LHCN-M2 (cell line): ENCODE results near the gene PDE6H. TPM values are rescaled to one million over a fixed set of nuclear protein-coding genes. Genes with fewer than 3 reads are reported as not detected.

Experiments
- DNase-seq: peaks from one replicate; pipeline ENCODE4 v3.0.0-alpha.2; 2012; ENCODE audit warnings: low read depth
- polyA plus RNA-seq: library from polyadenylated mRNA; unstranded; fragments of >200 nt; gene quantifications from one replicate; pipeline ENCODE4 v1.2.1, GENCODE V29; 2012; ENCODE audit warnings: missing spikeins
- total RNA-seq: library from RNA; depleted of rRNA; stranded (reverse); fragments of >200 nt; gene quantifications from 2 replicates; pipeline ENCODE4 v1.2.3, GENCODE V29; 2014; rRNA removed

The PDE6H gene
- total RNA-seq, result not detected in 2 replicates
- polyA plus RNA-seq, result not detected

- DNase-seq, result no peak
Observed at GRCh38 chr12:14972816-14973215, at the start of gene PDE6H. Gene PDE6H (plus strand): TSS chr12:14973042. CDS start chr12:14978013, 4,971 bp downstream.

GRCh38 chr12:14923944-14924343 lies 48.9 kb upstream of the PDE6H start:
- no peak for DNase-seq

DNA sequence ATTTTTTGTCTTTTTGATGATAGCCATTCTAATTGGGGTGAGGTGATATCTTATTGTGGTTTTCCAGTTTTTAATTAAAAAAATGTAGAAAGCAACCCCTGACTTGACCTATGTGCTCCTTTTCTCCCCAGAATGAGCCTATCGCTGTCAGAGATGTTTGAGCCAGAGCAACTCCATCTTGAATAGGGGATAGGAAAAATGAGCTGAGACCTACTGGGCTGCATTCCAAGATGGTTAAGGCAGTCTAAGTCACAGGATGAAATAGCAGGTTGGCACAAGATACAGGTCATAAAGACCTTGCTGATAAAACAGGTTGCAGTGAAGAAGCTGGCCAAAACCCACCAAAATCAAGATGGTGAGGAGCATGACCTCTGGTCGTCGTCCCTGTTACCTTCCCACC lies 48.3 kb upstream of the PDE6H start:
- DNase-seq, result no peak

DNA sequence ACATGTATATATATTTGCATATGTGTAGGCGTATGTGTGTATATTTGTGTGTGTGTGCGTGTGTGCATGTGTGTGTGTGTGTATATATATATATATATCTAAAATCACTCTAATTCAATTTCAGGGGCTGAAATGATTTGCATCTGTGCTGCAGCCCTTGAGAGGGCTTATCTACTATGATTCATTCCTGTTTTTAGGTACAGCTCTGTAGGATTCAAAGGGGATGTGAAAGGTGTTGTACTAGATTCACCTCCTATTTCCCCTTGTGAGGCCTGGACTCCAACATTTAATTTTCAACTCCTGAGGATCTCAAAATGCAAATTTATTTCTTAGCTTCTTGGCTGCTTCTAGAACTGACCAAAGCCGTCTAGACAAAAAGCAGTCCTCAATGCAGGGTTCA lies 45.6 kb upstream of the PDE6H start:
- no peak for DNase-seq

GRCh38 chr12:14928931-14929330 lies 43.9 kb upstream of the PDE6H start:
- no peak for DNase-seq

DNA sequence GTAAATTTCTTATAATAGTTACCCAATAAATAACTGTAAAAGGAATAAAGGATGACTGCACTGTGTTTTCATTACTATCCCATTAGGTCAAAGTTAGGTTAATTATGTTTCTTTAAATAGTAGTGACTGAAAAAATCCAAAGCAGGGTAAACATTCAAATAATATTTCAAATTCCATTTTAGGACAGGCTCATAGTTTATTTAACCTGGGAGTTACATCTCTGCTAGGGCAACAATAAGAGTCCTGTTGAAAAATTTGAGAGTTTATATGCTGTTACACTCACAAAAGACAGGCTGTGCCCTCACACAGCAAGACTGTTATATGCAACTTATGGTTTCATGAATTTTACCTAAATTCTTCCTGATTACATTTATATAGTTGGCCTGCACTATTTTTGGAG lies 42.5 kb upstream of the PDE6H start:
- no peak for DNase-seq

GRCh38 chr12:14931359-14931758 lies 41.5 kb upstream of the PDE6H start:
- DNase-seq, result no peak

GRCh38 chr12:14931791-14932560 lies 40.9 kb upstream of the PDE6H start:
- no peak for DNase-seq

GRCh38 chr12:14934511-14934910 lies 38.3 kb upstream of the PDE6H start:
- DNase-seq, result no peak

- DNase-seq, result no peak
Observed at GRCh38 chr12:14935031-14935430, 37.8 kb upstream of the PDE6H start.

GRCh38 chr12:14936224-14936861 lies 36.5 kb upstream of the PDE6H start:
- DNase-seq, result peak; percentile 19

DNA sequence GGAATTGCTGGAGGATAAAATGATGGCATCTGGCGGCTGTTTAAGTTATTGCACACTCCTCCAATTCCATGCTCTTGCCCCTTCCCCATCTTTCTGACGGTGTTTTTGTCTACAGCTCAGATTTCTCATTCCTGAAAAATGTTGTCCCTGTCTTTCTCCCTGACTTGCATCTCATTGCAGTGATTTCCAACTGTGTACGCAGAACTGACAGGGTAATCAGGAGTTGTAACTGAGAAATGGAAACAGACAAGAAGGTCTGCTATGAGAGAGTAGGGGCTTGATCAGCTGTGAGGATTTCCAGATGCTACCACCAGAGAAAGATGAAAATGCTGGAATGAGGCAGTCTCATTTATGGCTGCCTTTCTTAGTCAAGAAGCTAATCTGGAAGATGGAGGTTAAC lies 35.8 kb upstream of the PDE6H start:
- DNase-seq, result no peak

GRCh38 chr12:14937689-14938088 lies 35.2 kb upstream of the PDE6H start:
- DNase-seq, result no peak

DNA sequence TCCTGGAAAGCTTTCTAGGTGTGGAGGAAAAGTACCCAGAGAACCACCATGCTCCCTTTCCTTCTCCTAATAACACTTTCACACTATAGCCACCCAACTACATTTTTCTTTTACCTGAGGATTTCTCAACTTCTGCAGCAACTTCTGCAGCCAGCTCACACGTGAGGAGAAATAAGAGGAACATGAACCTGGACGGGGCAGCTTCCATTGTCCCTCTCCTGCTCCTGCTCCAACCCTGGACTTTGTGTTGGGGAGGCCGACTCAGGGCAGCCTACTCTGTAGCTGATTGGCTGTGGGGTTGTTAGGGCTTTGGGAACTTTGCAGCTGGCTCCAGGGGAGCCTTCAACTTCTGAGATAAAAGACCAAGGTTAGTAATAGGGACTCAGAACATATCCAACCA lies 34.5 kb upstream of the PDE6H start, which contains the start of gene ERP27:
TSS of gene ERP27 (minus strand) at position 237 of the 400 bp plus-strand sequence. CDS start at position 208, 29 bp downstream.
- no peak for DNase-seq

DNA sequence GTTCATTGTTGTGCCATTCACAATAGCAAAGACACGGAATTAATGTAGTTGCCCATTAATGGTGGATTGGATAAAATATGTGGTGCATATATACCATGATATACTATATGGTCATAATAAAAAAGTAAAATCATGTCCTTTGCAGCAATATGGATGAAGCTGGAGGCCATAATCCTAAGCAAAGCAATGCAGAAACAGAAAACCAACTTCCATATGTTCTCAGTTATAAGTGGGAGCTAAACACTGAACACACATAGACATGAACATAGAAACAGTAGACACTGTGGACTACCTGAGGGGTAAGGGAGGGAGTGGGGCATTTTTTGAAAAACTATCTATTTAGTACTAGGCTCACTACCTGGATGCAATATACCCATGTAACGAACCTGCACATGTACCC lies 31.5 kb upstream of the PDE6H start:
- DNase-seq, result no peak

DNA sequence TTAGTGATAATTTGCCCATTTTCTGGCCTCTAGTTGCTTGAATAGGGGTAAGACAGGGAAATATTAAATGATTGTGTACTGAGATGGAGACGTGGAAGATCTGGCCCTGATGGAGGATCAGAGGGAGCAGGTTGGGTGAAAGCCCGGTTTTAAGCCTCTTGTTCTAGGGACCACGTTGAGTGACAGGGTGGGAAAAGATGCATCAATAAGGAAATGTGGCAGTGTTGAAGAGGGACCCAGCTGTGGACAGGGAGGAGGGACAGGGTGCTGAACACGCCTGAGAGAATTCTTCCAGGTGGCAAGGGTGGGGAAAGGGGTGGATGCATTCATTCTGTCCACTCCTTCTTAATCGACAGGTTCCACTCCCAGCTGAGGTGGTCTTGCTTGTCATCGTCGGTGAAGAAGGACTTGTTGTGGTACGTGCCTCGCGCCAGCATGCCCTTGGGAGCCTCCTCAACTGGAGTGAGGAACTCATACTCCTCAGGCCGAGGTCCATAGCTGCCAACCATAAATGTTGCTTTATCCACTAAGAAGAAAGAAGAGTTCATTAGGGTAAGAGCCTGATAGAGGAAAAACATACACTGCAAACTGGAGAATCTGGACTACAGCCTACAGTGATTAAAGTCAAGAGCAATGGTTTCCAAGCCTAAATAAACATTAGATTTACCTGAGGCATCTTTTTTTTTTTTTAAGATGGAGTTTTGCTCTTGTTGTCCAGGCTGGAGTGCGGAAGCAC lies 30.5 kb upstream of the PDE6H start:
- no peak for DNase-seq

GRCh38 chr12:14946162-14946561 lies 26.7 kb upstream of the PDE6H start:
- DNase-seq, result peak; percentile 28

DNA sequence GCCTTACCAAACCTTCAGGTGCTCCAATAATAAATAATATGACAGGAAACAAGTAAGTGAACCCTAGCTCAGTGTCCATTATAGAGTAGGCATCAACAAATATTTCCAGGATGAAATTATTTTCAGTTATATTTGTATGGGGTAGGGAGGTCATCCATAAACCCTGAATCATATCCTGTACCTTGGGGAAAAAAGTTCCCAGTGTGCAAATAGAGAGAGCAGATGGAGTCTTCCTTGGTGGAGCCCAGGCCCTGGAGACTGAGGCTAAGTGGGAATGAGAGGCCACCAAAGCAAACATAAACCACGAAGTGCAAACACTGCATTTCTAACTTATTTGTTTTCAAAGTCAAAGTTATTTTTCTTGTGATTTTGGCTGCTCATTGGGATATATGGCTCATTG lies 26.0 kb upstream of the PDE6H start:
- peak; percentile 36 for DNase-seq

GRCh38 chr12:14948672-14949071 lies 24.2 kb upstream of the PDE6H start:
- DNase-seq, result peak; percentile 88

DNA sequence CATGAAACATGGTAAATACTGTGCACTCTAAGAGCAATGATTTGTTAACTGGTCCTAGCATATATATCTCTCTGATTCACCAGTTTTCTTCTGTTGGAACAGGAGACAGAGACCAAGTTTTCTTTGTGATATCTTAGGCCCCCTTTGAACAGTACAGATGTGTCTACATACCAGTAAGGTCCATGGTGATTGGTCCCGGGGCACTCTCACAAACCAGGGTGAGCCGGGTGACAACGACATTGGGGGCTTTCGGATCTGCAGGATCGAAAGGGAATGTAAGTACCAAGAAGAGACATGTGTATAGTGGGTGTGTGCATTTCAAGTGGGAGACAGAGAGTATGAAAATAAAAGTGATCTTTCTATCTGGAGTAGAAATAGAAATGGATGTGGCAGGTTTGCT lies 23.2 kb upstream of the PDE6H start:
- no peak for DNase-seq

GRCh38 chr12:14950421-14950820 lies 22.4 kb upstream of the PDE6H start:
- DNase-seq, result no peak

DNA sequence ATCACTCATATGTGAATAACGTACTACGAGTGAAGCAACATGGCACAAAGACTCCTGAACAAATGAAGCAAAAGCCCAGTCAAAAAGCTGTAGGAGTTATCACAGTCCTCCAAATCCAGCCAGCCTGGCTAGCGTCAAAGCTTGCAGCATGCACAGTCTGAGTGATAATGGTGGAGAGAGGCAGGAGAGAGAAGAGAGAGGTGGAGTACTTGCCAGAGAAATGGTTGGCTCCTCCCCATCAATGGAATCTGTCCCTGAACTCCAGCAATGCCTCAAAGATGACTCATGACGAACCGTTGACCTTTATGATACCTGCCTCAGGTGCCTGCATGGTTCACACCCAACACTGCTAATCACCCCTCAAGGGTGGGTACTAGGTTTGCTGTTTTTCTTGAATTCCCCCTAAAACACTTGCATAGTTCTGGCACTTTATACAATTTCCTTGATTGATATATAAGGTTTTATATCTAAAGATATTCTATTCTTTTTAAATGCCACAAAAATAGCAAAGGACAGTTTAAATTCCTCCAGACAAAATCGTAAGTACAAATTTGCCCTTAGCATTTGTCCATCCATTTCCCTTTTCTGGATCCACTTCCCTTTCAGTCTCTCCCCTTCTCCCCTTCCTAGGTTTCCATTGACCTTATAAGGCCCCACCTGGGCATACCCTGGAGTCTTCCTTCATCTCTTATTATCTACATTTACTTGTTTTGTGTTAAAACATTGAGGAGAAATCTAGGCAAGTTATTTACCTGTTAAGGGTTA lies 21.7 kb upstream of the PDE6H start:
- no peak for DNase-seq
